GM19351 (cell line): ENCODE data around the gene CRYBA2.

ENCODE experiments used
- ATAC-seq: cut with Tn5 transposase; IDR thresholded peaks from one replicate; pipeline ENCODE4 v1.9.1; 2021; ENCODE audit warnings: mild to moderate bottlenecking, moderate library complexity; ENCODE audit not compliant: unreplicated experiment

CRYBA2 gene, protein sequence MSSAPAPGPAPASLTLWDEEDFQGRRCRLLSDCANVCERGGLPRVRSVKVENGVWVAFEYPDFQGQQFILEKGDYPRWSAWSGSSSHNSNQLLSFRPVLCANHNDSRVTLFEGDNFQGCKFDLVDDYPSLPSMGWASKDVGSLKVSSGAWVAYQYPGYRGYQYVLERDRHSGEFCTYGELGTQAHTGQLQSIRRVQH

DNA sequence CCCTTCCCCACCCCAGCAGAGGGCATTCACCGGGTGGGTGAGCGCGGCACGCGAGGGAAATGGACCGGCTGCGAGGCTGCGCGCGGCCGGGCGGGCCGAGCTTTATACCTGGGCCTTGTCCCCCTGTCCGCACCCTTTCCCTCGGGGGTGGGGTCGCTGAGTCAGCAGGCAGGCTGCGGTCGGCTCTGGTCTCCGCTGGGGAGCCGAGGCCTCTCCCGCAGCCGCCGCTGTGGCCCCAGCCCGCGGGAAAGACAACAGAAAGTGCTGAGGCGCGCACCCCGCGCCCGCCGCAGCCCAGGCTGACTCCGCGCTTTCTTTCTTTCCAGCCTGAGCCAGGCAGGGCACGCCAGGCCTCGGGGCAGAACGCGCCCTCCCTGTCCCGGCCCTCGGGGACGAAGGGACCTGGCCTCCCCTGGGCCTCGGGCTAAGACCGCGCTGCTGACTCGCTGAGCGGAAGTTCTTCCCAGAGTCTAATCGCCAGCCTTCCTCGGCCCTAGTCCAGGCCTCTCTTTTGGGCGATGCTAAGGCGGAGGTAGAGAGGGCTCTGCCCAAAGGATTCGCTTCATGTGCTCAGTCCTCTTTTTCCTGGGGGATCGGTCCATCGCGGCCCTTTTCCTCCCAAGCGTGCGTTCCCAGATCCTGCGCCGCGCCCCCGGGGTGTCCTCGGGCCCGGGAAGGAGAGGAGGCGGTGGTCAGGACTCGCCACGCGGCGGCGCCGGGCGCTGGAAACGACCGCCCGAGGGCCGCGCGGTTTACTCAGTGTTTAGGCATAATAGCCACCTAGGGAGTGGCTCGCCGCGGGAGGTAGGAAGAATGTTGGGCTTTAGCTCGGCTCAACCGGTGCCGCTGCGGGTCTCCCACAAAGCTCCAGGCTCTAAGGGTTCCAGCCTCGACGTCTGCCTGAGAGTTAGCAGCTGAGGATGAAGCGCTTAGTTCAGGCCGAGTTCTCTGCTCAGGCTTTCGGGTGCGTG is at the start of gene CRYBA2:
Gene CRYBA2, minus strand, starts transcription at position 78 of the 971 bp plus-strand sequence. CDS start 246 bp downstream, outside the sequence.
- no peak for ATAC-seq

DNA sequence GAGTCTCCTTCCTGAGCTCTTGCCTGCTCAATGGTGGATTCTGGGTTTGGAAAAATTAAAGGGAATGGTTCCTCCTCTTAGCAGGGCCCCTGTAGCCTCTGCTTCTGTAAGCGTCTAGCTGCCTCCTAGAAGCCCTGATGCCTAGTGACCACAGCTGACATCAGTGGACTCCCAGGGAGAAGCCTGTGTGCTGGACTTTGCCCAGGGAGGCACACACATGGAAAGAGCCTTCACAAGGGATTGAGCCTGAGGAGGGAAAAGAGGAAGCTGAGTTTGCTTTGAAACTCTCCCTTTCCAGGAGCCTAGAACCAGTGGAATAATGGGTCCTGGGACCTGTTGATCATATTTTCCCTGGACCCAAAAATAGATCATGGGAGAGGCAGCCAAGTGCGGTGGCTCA is 49.5 kb upstream of the CRYBA2 start:
- ATAC-seq: no peak

DNA sequence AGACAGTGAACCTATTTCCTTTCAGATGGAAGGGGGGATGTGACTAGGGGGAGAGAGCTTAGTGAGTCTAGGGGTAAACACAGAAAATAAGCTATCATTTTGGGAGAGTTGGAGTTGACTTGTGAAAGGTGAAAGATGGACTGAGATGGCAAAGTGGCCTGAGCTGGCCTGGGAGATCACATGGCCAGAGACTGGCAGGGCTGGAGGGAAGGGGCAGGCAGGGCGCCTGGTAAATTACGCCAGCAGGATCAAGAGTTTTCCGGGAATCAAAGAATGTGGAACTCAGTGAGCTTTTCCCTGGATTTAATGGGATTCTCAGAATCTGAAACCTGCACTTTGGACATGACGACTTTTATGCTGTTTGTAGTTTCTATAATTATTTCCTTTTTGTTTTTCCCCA is 48.9 kb upstream of the CRYBA2 start:
- no peak for ATAC-seq

DNA sequence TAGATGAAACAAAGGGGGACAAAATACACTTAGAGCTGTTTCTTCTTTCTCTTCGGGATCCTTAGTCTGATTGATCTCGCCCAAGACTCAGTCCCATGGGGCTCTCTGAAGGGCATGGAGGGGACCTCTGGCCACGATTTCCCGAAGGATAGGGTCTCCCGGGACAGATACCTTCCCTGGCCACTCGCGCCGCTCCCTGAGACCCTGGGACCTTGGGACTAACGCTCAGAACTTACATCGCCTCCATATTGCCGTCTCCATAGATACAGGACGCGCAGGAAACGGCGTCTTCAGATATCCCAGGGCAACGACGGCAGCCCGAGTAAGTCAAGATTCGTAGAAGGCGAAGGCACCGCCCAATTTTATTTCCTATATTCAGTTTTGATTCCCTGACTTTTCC is 48.0 kb upstream of the CRYBA2 start, which contains the start of gene CFAP65:
Gene CFAP65, minus strand, starts transcription at position 265 of the 400 bp plus-strand sequence. CDS start 2,468 bp downstream, outside the sequence.
- ATAC-seq: no peak

DNA sequence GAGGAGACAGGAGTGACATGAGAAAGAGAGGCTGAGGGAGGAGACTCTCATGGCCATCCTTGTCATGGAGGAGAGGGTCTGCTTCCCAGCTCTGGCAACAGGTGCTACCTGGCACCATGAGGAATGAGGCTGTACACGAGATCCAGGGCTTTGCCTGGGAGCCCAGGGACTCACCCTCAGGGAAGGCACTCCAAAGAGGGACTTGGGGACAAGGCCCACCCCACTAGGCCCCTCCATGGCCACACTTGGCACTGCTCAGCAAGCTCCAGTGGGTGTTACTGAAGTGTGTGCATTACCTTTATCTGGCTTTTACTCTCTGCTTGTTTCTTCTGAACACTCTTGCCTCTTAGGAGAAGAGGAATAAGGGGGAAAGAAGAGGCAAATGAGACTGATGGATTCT is 45.4 kb upstream of the CRYBA2 start:
- ATAC-seq: no peak

DNA sequence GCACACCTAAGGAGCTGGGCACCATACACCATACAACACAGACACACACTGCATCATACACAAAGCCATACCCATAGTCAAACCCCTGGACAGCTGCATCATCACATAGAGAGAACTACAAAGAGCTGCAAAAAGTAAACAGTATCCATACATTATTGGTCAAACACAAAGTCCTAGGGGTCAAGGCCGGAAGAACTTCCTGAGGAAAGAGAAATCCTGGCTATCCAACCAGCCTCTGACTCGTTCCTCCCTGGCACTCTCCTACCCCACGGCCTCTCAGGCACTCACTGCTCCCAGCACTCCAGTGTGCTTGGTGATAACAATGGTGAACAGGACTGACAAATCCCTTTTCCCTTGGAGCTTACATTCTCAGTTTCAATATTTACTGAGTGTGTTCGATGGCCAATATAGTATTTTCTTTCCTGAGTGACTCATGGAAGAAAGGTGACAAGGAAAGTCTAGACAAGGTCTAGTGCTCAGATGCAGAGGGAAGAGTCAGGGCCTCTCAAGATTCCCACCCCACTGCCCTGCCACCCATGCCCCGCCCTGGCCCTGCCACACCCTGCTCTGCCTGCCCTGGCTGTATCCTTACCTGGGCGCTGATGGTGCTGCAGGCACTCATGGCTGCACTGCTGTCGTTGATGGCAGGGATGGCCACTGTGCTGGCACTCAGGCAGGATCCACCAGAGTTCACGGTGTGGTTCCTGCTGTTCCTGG is 44.7 kb upstream of the CRYBA2 start:
- ATAC-seq: no peak

DNA sequence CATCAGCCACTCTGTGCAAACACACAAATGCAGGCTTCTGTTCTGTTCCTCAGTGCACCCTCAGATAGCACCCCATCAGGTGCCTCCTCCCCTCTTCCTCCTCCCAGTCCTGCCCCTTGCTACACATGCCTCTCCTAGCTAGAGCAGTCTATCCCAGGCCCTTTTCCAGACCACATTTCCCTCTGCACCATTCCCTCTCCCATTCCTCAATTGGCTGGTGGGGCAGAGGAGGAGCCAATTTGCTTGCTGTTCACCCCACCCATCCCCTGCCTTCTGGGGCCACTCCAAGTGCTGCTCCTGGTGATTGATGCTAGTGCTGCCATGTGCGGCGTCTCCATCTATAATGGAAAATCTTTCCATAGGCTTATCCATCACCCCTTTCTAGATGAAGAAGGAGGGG is 42.7 kb upstream of the CRYBA2 start:
- no peak for ATAC-seq

DNA sequence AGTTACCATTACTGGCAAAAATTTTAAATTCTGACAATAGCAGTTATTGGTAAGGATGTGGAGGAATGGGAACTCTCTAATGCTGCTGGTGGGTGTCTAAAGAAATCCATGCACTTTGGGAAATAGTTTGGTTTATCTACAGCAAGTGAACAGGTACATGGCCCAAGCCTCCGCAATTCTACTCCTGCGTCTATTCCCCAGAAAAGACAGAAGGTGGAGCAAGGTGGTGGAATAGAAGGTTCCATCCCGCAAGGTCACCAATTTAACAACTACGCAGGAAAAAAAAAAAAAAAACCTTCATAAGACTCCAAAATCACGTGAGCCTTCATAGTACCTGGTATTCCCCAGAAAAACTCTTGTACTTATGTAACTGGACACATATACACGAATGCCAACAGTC is 41.6 kb upstream of the CRYBA2 start:
- no peak for ATAC-seq

DNA sequence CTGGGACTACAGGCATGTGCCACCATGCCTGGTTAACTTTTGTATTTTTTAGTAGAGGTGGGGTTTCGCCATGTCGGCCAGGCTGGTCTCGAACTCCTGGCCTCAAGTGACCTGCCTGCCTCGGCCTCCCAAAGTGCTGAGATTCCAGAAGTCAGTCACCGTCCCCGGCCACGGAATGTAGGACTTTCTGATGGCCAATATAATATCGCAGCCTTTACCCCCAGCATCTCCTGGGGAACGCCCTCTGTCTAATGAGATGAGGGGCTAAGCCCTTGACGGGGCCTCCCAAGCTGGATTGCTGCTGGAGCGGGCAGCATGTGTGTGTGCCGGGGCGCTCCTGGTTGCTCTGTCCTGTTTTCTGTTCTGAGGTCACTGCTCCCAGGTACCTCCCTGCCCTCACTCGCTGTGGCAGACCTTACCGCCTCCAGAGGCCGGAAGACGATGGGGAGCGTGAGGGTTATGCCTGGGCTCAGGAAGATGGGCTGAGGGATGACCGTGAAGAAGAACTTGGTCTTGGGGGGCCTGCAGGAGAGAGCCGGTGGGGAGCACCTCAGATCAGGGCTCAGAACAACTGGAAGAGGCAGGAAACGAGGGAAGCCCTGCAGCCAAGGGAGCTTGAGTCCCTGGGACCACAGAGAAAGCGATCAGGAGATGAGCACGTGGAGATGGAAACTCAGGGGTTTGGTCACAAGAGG is 39.0 kb upstream of the CRYBA2 start:
- ATAC-seq: no peak

DNA sequence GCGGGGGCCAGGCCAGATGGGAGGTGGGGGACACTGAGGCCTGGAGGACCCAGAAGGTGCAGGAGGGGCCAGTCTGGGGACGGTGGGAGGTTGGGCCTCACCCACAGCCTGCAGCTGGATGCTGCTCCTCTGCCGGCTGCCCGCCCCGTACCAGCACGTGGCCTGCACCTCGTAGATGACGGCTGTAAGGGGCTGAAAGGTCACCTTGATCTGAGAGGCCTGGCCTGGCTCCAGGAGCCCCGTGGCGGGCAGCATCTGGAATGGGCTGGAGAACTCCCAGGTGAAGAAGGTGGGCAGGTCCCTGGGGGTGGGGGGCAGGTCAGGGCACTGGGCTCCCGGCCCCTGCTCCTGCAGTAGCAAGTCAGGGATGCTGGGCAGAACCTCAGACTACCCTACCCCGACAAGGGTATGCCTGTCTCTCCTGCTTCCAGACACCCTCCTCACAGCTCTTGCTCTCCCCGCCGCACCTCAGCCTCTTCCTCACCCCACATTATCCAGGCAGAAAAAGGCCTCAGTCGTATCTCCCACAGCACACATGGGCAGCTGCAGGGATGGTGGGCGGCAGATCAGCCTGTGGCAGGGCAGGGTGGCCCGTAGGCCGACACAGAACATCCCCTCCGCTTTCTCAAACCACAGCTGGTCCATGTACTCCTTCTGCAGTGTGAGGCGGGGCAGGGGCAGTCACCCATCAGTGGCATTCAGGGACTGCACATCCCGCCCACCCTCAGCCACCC is 38.0 kb upstream of the CRYBA2 start:
- no peak for ATAC-seq

DNA sequence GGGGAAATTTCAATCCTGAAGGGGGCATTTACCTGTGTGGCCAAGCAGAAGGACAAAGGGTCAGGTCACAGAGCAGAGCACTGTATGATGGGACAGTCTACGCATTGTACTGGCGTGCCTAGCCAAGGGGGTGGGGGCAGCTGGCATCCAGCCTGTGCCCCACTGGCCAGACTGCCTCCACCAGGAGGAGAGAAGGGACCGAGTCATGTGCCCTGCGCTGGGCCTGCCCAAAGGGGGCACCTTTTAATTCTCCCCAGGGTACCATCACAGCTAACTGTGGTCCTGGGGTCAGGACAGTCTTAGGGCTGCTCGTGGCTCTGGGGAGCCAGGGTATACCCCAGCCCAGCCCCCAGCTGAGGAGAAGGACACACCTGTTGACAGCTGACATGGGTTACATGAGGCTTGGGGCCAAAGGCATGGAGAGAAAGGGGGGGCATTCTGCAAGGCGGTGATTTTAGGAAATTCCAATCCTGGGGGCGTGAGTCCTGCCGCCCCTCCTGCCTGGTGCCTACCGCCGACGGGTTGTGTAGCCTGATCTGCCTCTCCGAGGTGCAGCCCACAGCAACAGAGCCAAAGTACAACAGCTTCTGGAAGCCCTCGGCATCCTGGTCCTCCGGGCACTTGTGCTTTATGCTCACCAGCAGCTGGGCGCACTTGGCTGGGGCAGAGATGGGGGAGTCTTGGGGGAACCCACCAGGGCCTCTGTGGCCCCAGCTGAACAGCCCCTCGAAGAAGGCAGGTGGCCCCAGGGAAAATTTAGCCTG is 37.1 kb upstream of the CRYBA2 start:
- no peak for ATAC-seq

DNA sequence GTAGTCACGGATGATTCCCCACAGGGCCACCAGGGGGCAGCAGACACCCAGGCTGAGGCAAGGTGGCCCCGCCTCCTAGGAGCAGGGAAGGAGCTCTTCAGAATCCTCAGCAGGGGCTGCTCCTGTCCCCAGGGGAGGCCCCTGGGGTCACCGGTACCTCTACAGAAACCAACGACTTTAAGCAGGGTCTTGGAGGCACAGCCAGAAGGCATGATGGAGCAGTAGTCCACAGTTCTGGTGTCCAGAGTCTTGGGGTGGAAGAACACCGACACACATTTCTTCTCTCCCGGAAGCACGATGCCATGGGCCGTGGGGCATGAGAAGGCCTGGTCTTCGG is 36.6 kb upstream of the CRYBA2 start:
- ATAC-seq: peak; percentile 67

DNA sequence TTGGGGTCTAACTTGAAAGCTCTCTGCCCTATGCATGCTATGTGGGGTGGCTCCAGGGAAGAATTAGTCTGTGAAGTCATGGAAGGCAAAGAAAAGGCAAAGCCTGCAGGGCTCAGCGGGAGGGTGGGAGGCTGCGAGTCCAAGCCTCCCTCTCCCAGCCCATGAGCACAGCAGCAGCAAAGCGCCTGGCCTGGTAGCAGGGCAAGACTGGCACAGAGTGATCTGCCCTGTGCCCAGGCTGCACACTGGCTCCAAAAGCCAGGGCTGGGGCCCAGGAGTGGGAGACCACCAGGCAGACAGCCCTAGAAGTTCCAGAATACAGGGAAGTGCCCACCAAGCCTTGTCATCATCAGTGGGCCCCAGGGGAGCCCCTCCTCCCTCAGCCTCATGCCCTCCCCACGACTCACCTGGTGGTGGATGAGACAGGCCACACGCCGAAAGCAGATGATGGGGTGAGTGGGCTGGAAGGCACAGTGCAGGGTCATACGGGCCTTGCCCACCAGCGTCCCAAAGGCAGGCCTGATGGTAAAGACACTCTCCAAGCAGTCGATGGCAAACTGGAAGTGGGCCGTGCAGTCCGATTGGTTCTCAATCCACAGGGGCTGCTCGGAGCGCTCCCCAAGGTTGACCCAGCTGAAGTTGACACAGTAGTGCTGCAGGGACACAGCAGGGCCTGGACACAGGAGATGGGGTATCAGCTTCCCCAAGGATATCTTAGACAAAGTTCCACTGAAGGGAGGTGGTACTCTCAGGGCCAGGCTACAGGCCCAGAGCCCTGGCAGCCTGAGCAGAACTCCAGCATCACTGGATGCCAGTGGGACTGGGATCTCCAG is 36.0 kb upstream of the CRYBA2 start:
- no peak for ATAC-seq

DNA sequence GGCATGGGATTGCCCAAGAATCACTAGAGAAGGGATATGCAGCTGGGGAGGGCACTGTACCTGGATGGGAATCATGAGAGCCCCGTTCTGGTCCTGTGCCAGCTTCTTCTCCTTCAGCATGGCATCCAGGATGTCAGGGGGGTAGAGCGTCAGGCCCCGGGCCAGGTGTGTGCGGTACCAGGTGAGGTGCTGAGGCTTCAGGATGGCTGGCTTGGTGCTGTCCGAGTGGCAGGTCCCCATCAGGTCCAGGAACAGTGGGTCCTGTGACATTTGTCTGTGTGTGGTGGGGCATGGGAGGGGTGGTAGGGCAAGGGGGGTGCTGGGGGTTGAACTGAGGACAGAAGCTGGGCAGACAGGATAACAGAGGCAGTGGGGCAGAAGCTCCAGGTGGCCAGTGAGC is 34.9 kb upstream of the CRYBA2 start:
- no peak for ATAC-seq

DNA sequence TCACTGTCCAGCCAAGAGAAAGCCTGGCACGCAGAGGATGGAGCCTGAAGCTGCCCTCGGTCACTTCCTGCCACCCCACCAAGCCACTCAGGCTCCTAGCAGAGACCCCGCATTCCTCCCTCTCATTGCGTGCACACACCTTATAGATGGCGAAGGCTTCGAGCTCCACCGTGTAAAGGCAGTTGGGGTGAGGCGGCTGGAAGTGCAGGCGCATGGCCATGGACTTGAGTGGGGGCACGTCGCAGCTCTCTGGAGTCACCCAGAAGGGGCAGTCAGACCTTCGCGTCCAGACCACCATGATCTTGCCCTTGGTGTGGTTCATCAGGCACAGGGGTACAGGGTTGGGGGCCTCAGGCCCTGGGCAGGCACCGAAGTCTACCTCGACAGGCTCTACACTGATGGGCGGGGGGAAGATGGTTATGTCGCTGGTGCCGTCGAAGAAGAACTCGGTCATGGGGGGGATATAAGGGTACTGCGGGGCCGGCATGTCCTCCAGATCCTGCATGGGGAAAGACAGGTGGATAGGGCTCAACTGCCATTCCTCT is 34.4 kb upstream of the CRYBA2 start:
- ATAC-seq: no peak

DNA sequence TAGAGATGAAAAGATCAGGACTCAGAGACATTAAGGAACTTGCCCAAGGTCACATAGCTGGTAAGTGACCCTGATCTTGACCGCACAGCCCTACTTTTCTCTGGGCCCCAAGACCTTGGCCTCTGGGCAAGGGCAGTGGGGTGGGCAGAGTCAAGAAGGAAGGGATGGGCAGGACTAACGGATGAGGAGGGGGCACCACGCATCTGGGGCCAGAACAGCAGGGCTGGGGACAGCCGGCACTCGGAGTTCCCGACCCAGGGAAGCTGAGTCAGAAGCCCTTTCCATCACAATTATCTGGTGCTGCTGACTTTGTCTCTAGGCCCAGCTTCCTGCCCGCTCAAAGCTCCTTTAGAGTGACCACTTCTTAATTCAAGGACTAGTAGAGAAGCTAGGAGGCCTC is 33.7 kb upstream of the CRYBA2 start:
- ATAC-seq: no peak

DNA sequence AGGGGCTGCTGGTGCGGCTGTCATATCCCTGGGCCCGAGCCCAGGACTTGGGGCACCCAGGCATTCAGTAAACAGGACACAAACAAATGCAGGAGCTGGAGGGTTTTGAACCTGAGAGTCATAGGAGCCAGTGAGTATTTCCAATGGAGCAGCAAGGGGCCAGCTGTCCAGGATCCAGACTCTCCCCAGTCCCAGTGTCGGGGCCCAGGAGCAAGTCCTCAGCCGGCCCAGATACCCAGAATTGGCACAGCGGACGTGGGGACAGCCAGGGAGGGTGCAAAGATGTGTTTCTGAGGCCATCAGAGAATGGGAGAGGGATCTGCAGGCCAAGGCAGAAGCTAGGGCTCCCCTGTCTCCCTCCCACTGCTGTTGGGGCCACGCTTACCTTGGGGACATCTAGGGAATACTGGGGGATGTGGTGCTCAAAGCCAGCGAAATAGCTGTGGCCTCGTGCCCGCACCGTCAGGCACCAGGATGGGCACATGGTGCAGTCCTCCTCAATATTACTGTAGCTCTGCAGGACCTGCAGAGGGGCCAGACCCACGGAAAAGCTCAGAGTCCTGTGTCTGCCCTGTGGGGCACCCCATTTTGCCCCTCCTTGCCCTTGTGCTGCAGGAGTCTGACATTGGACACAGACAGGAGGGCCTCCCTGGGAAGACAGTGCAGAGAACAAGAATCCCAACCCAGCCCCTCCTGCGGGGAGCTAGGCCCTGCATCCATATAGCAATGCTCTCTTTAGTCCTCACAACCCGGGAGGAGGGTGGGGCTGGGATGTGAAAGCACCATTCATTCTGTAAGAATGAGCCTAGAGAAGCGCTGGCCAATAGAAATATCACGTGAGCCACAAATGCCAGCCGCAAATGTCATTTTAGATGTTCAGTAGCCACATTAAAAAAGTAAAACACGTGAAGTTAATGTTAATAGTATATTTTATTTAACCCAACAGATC is 32.7 kb upstream of the CRYBA2 start:
- no peak for ATAC-seq
